GM19025 (cell line): ENCODE measurements around the gene KLHDC9.

Source experiments
- ATAC-seq: cut with Tn5 transposase; IDR thresholded peaks from one replicate; pipeline ENCODE4 v1.9.1; 2021; ENCODE audit warnings: mild to moderate bottlenecking, low read depth, moderate library complexity; ENCODE audit not compliant: unreplicated experiment

The KLHDC9 gene

DNA sequence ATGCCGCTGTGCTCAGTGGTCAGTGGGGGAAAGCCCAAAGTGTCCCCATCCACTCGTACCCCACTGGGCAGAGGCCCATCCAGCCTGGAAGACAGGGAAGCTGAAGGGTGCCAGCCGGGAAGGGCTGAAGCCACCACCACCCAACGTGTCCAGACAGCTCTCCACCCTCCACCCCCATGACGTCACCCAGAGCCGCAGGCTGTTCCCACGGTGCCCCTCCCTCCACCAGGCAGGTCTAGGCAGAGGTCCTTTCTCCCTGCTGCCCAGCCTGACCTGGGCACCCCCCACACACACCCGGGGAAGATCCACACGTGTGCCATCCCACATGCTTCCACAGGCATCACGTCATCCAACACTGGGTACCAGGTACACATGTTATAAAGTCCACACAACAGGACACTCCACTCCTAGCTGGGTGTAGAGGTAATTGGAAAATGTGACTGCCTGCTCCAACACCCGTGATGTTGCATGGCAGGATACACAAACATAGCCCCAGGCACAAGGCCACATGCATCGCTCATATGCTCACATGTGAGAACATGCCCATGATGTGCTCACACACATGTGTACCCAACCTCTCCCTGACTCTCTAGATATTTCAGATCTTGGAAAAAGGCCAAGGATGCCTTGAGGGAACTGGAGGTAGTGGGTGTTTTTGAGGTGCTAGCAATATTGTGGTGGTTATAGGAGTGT lies 23.3 kb upstream of the KLHDC9 start:
- ATAC-seq = no peak

DNA sequence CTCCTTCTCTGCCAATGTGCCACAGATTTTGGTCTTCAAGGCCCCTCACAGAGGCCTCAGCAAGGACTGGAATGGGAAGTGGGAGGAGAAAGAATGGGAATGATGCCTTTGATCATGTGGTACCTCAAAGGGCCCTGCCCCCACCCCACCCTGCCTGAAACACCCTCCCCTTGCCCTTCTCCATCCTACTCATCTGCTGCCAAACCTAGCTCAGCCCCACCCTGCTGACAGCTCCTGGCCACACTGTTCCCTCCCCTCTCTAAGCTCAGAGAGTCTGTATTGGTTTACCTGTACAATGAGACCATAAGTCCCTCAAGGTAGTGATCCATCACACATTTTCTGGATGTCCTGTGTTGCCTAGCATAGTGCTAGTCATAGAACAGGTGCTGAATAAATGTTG lies 21.8 kb upstream of the KLHDC9 start:
- no peak for ATAC-seq

DNA sequence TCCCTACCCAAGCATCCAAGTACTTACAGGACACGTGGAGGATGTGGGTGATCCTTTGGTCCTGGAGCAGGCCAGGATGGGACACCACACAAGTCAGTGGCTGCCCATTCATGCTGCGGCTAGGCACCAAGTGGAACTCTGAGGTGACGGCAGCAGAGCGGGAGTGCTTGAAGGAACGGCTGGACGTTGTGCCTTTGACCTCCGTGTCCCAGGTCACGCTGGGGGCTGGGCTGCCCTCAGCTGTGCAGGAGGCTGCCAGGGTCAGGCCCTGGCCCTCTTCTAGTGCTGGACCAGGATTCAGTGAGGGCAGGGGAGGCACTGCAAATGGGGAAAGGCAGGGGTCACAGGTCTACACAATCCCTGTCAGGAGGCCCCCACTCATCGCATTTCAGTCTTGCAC lies 20.7 kb upstream of the KLHDC9 start:
- ATAC-seq = no peak

DNA sequence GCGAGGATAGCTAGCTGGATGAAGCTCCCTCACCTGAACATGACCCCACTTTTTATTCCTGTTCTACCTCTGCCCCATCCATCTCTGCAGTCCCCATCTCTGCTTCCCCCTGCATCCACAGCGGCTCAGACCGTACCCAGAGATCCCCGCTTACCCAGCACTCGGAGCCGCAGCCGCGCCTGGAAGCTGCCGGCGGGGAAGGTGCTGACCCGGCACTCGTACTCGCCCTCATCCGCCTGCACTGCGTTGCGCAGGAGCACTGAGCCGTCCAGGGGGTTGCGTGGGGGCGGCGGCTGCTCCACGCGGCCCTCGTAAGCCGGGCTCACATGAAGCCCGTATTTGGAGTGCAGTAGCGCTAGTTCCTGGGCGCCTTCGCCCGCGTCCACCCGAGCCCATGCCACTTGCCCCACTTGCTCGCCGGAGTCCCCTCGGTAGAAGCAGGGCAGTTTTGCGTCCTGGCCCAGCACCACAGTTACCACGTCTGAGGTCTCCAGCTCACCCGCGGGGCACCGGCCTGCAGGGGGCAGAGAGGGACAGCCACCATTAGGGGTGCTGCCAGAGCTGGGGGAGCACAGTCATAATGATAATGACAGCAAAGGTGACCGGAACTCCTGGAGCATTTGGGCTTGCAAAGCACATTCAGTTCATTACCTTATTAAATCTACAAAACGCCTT lies 18.6 kb upstream of the KLHDC9 start:
- no peak for ATAC-seq

DNA sequence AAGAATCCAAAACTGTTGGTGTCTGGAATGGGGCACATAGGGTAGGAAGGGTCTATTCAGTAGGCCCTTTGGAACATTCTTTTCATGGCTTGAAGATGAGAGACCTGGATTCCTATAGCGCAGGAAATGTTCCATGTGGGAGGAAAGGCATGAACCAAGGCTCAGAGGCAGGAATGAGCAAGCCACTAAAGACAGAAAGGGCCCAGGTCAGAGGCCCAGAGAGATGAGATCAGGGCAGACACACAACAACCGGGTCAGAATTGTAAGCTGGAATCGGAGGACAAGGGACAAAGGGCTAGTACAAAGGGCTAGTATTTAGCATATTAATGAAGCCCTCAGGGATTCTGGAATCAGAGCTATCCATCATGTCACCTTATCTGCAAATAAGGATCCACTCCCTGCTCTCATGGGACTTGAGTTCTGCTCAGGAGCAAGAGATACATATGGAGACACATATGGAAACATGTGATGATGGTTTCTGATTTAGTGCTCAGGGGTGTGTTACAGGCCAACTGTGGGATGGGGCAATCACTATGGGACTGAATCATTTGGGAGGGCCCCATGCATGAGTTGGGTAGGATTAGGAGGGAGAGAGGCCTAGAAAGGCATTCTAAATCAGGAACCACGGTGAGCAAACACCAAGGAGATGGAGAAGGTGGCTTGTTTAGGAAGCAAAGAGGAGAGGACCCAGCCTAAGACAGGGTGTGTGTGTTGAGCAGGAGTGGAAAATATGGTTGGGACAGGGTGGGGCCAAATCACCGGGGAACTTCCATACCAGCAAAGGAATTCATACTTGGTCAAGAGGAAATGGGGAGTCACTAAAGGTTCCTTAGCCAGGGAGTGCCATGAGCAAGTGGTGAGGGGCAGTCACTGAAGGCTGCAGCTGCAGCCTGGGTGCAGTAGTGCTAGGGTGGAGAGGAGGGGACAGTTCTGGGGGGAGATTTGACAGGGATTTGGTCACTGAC lies 17.4 kb upstream of the KLHDC9 start:
- no peak for ATAC-seq

DNA sequence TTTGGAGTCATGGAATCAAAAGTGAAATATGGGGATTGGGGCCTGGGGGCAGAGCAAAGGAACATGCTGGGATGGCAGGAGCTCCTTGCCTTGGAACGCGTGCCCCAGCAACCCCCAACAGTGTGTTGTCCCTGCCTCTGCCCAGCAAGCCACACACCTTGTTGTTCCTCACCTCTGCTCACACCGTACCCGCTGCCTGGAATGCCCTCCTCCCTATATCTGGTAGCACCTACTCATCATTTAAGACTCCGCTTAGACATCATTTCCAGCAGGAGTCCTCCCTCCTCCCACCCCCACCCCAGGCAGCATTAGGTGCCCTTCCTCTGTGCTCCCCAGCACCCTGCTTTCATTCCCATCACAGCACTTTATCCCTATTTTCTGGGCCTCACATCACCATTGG lies 16.6 kb upstream of the KLHDC9 start:
- ATAC-seq = no peak

DNA sequence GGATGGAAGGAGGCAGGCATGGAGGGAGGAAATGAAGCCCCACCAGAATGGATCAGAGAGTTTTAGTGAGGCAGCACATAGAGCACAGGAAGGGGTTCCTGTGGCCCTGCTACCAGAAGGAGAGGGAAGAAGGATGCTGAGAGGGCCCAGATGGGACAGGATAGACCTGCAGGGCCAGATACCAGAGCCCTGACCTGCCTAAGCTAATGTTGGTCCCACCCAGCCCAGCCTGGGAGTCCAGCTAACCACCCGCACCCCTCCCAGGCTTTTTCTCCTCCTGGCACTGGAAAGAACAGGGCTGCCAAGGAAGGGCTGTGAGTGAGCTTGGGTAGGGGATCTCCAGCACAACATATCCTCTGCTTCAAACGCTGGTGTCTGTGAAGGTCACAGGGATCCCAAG lies 15.7 kb upstream of the KLHDC9 start:
- ATAC-seq = no peak

DNA sequence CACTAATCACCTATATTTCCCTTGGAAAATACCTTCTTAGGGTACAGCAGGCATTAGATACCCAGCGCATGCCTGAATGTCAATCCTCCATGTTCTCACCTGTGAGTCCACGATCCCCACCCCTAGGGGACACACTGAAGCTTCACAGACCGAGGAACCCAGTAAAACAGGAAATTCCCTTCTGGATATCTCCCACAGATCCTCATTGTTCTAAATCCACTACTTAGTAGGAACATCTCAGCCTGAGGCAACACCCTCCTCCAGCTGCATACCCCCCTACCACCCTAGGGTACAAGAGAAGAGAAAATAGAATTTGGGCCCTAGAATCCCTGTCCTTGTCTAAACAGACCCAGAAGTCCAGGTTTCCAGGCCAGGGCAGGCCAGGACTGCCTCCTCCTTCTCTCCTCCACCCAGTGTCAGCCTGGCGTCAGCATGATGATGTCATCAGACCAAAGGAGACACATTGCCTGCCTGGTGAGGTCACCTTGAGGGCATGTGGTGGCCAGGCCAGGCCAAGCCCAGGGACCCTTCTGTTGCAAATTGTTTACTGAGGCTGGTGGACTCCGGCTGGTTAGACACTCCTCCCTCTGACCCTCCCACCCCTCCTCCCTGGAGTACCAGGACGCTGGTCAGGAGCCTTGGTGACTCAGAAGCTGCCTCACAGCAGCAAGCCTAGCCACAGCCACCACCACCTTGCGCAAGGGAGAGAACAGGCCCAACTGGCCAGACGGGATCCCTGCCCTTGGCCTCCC lies 15.0 kb upstream of the KLHDC9 start:
- ATAC-seq = no peak

DNA sequence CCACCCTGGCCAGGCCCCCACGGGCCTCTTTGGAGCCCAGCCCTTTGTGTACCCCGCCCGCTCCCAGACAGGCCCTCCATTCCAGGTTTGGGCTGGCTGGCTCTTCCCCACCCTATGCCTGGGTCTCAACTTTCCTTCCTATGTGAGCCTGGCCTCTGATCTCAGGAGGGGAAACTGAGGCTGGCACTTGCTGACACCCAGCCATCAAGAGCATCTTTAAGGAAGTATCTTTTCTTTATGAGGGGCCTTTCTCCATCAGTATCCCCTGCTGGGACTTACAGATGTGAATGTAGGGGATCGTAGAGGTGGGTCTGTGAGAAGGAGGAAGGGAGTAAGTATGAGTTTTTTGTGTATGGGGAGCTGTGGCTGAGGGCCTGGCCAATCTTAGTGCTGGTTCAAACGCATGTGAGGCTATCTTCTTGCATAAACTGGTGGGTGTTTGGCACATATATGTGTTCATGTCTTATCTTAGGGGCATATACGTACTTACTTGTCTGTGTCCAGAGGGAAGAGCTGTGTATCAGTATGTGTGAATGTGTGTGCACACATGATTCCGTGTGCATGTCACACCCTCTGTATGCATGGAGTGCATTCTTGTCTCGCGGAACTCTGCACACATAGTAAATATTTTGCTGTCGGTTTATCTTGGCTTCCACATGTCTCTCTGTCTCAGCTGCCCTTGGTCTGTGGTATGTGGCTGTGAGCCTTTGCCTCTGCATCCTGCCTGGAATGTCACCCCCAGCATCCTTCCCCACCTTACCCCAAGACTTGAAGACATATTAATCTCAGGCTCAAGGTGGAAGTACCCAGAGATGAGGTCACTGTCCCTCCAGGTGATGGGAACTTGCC lies 14.2 kb upstream of the KLHDC9 start:
- no peak for ATAC-seq

DNA sequence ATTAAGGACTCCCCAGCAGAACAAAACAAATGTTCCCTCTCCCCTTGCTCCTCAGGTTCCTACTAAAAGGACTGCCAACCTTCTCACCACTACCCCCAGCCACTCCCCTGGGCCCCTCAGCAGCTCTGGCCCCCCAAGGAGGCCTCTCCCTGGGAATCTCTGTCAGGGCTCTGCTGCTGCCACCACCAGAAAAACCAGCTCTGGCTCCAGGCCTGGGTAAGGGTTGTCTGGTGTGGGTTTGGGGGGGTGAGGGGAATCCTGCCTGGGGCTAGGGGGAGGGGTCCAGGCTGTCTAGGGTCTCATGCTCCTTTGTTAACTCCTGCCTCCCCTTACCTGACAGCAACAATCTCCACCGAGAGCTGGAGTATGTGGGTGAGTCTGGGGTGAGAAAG lies 13.6 kb upstream of the KLHDC9 start:
- ATAC-seq = no peak

DNA sequence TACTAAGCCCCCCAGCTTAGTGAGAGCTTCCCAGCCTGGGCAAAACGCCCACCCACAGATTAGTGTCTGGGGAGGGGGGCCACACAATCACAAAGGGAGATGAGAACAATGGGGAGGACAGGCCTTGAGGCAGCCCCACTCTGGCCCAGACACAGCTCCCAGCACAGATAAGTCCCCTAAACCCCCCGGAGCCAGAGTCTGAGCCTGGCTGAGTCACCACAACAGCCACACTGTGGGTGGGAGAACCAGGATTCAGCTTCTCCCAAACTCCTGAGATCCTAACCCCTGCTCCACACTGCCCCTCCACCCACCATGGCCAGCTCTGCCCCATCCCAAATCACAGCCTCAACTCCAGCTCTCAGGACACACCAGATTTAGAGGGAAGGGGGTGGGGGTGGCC lies 13.0 kb upstream of the KLHDC9 start:
- no peak for ATAC-seq

DNA sequence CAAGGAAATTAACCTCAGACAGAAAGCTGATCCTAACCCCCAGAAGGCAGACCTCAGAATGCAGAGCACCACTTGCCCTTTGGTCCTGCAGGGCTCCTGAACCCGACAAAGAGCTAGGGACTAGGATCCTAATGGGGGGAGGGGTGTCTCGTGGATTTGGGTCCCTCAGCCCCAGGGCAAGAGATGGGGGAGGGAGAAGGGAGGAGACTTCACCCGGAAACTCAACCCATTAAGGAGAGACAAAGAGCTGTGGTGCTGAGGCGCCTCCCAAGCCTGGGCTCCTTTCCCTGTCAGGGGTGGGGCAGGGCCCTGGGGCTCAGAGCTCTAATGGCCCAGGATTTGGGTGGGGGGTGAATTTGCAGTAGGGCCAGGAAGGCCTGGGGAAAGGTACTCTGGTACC lies 11.7 kb upstream of the KLHDC9 start:
- ATAC-seq = no peak

DNA sequence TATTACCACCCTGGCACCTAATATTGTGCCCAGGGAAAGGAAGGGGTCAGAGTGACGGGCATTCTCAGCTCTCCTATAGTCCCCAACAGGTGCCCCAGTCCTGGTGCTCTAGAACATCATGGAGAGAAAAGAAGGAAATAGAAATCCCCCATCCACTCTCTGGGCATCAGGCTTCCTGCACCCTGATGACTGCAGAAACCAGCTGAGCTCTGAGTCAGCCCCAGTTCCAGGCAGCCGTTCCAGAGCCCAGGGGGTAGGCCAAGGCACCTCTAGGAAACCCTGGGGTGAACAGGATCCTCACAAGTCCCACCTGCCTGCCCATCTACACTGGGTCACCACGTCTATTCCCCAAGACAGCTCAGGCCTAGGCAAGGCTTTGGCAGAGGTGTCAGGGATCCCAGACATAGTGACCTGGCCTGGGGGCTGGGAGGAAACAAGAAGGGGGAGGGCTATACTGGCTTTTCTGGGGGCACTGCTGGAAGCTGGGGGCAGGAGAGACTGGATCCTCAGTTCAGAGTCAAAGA lies 9.5 kb upstream of the KLHDC9 start:
- ATAC-seq = no peak

DNA sequence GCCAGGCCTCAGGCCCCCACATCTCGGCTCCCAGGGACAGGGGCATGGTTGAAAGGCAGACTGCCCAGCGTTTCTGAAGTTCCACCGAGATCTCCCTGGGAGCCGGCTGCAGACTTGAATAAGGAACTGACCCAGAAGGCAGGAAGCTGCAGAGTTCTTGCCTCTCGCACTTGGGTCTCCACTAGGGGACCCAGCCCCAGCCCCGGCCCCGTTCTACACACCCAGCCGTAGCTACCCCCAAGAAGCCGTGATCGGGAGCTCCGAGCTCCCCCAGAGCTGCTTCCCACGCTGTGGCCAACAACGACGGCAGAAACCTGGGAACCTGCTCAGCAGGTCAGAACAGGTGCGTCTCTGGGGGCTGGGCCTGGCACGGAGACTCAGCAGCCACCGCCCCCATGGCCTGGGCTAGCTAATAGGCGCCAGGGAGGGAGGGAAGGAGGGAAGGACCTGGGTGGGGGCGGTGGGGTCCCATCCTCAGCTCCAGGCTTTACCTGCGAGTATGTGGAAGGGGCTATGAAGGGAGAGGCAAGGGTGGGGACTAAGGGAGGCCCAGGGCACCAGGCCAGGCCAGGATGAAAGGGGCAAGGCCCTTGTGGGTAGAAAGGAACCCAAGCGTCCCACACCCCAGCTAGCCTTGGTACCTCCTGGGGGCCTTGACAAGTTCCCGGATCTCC lies 8.8 kb upstream of the KLHDC9 start, which contains the start of gene NECTIN4:
NECTIN4 (minus strand) TSS at position 308 of the 674 bp plus-strand sequence; CDS start at position 46, 262 bp downstream.
- no peak for ATAC-seq

DNA sequence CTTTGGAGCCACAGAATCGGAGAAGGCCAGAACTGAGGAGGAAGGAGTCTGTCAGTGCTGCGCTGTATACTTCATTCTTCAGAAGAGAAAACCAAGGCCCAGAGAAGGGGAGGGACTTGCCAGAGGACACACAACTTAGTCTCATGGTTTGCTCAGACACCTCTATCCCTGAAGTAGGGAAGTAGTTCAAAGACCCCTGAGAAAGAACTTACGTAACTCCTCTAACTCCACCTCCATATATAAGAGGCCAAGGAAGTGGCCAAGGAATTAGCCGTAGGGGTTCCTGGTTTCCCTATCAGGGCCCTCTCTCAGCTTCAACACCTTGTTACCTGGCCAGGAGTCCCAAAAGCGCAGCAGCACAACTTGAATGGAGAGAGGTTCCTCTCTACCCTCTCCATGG lies 8.2 kb upstream of the KLHDC9 start:
- no peak for ATAC-seq

DNA sequence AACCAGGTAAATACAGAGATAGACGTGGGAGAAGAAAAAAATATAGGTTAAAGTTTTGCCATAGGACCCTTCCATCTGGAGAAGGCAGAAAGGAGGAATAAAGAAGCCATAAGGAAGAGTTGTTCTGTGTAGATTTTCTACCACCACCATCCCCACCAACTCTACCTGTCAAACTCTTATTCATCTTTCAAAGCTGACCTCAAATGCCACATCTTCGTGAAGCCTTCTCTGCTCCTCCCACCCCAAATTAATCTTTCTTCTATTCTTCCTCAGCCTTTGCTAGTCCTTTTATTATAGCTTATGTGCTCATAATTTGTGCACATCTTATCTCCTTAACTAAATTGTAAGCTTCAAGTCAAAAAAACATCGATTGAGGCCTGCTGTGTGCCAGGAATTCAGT lies 7.5 kb upstream of the KLHDC9 start:
- ATAC-seq = no peak

DNA sequence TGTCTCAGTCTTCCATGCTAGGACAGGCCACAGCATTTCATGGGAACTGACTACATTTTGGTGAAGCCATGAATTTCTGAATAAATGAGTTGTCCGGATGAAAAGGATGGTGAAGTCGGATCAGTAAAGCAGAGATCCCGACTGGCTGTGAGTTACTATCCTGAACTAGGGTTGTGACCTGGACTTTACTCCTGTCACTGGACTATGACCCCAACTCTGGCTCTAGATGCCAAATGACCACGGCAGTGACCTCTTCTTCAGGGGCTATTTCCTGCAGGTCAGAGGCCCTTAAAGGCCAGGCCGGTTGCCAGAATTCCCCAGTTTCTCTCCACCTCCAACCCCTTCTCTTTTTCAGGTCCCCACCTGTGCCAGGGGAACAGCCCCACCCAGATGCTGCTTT lies 7.1 kb upstream of the KLHDC9 start:
- ATAC-seq = no peak

DNA sequence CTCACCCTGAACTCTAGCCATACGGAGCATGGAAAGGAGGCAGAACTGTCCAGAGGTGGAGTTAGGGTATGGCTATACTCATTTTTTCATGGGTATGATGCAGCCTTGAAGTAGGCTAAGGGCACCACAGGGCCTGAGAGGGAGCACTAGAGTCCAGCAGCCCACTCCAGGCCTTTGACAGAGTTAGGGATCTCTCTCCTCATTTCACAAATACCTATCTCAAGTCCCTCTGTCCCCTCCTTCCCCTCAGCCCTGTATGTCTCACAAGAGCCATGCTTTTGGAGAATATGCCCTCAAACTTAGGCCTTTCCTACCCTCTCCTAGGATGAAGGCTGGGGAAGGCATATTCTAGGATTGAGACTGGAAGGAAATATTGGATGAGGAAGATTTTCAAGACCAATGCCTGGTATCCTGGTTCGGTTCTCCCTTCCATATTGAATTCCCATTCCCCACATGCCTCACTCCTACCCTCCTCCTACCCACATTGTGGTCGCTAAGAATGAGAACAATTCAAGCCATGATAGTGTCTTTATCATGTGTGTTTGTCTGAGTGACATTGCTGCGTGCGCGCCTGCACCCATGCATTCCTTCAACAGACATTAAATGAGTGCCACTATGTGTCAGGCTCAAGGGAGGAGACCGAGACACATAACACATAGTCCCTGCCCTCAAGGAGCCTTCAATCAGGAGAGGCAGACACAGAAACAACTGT lies 6.2 kb upstream of the KLHDC9 start:
- no peak for ATAC-seq
